Measurements from ENCODE around the gene PTGES3L. TPM values are rescaled to one million over a fixed set of nuclear protein-coding genes. Genes with fewer than 3 reads are reported as not detected.

PTGES3L gene
- total and polyA plus RNA-seq, 2 of the 13 experiments (the other 11 are each of a cell fraction or from before 2014, with no cell fraction given), result 1.2 to 2.9 TPM

DNA sequence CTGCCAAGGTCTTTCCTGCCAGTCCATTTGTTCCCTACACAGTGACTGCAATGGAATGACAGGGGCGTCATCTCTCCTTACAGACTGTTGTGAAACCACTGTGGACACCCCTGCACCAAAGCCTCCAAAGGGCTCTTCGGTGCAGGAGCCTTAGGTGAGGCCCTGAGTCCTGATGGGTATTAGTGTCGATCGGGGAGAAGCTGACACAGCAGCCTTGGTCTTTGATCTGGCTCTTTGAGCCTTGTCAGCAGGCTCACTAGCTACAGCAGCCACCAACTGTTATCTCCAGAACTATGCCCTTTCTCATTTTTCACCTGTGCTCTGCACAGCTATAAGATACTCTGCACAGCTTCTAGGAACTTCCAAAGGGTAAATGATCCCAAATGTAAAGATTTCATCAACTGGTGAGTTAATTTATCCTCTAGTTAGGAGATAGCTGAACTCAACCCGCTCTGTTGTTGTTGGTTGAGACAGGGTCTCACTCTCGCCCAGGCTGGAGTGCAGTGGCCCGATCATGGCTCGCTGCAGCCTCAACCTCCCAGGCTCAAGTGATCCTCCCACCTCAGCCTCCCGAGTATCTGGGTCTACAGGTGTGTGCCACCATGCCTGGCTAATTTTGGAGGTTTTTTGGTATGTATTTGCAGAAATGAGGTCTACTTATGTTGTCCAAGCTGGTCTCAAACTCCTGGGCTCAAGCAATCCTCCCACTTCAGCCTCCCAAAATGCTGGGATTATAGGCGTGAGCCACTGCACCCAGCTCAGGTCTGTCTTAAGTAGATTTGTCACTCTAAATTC is 59.6 kb downstream of the PTGES3L start (continued):
- TF ChIP-seq GABPA (IDR thresholded peaks at IDR 0.05; ENCODE audit: low read depth, low read length) (no peak), GABPA (CRISPR knock-in tag; IDR thresholded peaks at IDR 0.05; ENCODE audit: low read depth) (no peak), NFYC (CRISPR knock-in tag; IDR thresholded peaks at IDR 0.05) (0 out of 2 replicates have a peak, but pooled peaks have one; percentile 21), ZSCAN31 (CRISPR knock-in tag; IDR thresholded peaks at IDR 0.05; ENCODE audit: low read depth) (no peak), JUN (CRISPR knock-in tag; IDR thresholded peaks at IDR 0.05) (peak; percentile 23), ZFYVE20 (CRISPR knock-in tag; IDR thresholded peaks at IDR 0.05; ENCODE audit: borderline replicate concordance, low read depth) (no peak), ZNF260 (CRISPR knock-in tag; IDR thresholded peaks at IDR 0.05; ENCODE audit: borderline replicate concordance, low read depth) (no peak), TBP (CRISPR knock-in tag; IDR thresholded peaks at IDR 0.05) (no peak), ZNF354B (CRISPR knock-in tag; IDR thresholded peaks at IDR 0.05) (no peak), MAFK (conservative IDR thresholded peaks at IDR 0.05 in 1 of 2, IDR thresholded peaks at IDR 0.05 in 1 of 2; ENCODE audit: low read length in 2 of 2) (peak; percentile 89 to 93), SNAPC2 (CRISPR knock-in tag; IDR thresholded peaks at IDR 0.05) (no peak), EZH2 (conservative IDR thresholded peaks at IDR 0.05; ENCODE audit: low read depth, low read length) (no peak), SMC3 (IDR thresholded peaks at IDR 0.05; ENCODE audit: low read length) (0 out of 2 replicates have a peak, but pooled peaks have one; percentile 20), KDM2A (CRISPR knock-in tag; IDR thresholded peaks at IDR 0.05; ENCODE audit: borderline replicate concordance, low read depth) (peak; percentile 37; the same call in 1 of the 2 replicates), ZNF572 (CRISPR knock-in tag; IDR thresholded peaks at IDR 0.05) (no peak), FOXK2 (IDR thresholded peaks at IDR 0.05) (no peak), SMARCC2 (IDR thresholded peaks at IDR 0.05) (no peak), ZNF775 (CRISPR knock-in tag; IDR thresholded peaks at IDR 0.05; ENCODE audit: borderline replicate concordance) (no peak), ZNF382 (CRISPR knock-in tag; IDR thresholded peaks at IDR 0.05; ENCODE audit: borderline replicate concordance) (no peak), RBM22 (optimal IDR thresholded peaks at IDR 0.05; ENCODE audit: low read length) (no peak), NCOR1 (IDR thresholded peaks at IDR 0.05; ENCODE audit: borderline replicate concordance, low read length) (peak; percentile 75; the same call in 1 of the 2 replicates)
- TF ChIP-seq, protein P1, sequence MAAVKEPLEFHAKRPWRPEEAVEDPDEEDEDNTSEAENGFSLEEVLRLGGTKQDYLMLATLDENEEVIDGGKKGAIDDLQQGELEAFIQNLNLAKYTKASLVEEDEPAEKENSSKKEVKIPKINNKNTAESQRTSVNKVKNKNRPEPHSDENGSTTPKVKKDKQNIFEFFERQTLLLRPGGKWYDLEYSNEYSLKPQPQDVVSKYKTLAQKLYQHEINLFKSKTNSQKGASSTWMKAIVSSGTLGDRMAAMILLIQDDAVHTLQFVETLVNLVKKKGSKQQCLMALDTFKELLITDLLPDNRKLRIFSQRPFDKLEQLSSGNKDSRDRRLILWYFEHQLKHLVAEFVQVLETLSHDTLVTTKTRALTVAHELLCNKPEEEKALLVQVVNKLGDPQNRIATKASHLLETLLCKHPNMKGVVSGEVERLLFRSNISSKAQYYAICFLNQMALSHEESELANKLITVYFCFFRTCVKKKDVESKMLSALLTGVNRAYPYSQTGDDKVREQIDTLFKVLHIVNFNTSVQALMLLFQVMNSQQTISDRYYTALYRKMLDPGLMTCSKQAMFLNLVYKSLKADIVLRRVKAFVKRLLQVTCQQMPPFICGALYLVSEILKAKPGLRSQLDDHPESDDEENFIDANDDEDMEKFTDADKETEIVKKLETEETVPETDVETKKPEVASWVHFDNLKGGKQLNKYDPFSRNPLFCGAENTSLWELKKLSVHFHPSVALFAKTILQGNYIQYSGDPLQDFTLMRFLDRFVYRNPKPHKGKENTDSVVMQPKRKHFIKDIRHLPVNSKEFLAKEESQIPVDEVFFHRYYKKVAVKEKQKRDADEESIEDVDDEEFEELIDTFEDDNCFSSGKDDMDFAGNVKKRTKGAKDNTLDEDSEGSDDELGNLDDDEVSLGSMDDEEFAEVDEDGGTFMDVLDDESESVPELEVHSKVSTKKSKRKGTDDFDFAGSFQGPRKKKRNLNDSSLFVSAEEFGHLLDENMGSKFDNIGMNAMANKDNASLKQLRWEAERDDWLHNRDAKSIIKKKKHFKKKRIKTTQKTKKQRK (IDR thresholded peaks at IDR 0.05; ENCODE audit: low read length), result no peak
- TF ChIP-seq, protein P2, sequence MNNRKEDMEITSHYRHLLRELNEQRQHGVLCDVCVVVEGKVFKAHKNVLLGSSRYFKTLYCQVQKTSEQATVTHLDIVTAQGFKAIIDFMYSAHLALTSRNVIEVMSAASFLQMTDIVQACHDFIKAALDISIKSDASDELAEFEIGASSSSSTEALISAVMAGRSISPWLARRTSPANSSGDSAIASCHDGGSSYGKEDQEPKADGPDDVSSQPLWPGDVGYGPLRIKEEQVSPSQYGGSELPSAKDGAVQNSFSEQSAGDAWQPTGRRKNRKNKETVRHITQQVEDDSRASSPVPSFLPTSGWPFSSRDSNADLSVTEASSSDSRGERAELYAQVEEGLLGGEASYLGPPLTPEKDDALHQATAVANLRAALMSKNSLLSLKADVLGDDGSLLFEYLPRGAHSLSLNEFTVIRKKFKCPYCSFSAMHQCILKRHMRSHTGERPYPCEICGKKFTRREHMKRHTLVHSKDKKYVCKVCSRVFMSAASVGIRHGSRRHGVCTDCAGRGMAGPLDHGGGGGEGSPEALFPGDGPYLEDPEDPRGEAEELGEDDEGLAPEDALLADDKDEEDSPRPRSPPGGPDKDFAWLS (CRISPR knock-in tag; IDR thresholded peaks at IDR 0.05; ENCODE audit: borderline replicate concordance), result no peak

Data from HepG2 (cell line).